Right lobe of liver (tissue), 6 donors: Measurements from ENCODE around the gene INTS1. TPM values are rescaled to one million over a fixed set of nuclear protein-coding genes. Genes with fewer than 3 reads are reported as not detected.
A peak's percentile ranks its signal among the peaks of the same experiment; 100 is the strongest.

Experiments used
- ATAC-seq, 4 donors: fragments of 200-7000 bp; cut with Tn5 transposase; one replicate each; pipeline ENCODE4 v1.9.1; 2020; ENCODE audit warnings: mild to moderate bottlenecking in 4 of 4, moderate library complexity in 4 of 4
- DNase-seq, 3 donors: peaks; one replicate each; pipeline ENCODE4 v3.0.0-alpha.2; 2020
- H3K27ac ChIP-seq, 3 donors: fragments of 200-600 bp; one replicate each; pipeline ENCODE4 v1.8.0; 2022
- H3K27me3 ChIP-seq, 2 donors: fragments of 200-600 bp; one replicate each; pipeline ENCODE4 v1.8.0; 2022
- H3K36me3 ChIP-seq, 4 donors: fragments of 200-600 bp; sonication (generic) in 1 of 4; one replicate each; pipeline versions ENCODE4 v1.5.1 to v1.8.0; 2017 to 2022; ENCODE audit warnings: control low read depth in 1 of 4
- H3K4me1 ChIP-seq, 4 donors: fragments of 200-600 bp; sonication (generic) in 1 of 4; one replicate each; pipeline versions ENCODE4 v1.5.1 to v1.8.0; 2017 to 2022; ENCODE audit warnings: control low read depth in 1 of 4
- H3K4me3 ChIP-seq, 3 donors: fragments of 200-600 bp; one replicate each; pipeline ENCODE4 v1.8.0; 2022
- H3K9me3 ChIP-seq, 4 donors: fragments of 200-600 bp; sonication (generic) in 1 of 4; one replicate each; pipeline versions ENCODE4 v1.5.1 to v1.8.0; 2017 to 2022; ENCODE audit warnings: control low read depth in 1 of 4
- POLR2A ChIP-seq: fragments of 450-650 bp; IDR thresholded peaks from one replicate; pipeline ENCODE4 v1.6.1; 2017; ENCODE audit warnings: antibody characterized with exemption, mild to moderate bottlenecking
- WGBS: methylation state at CpG from one replicate; pipeline ENCODE4 v1.1.6; 2018; ENCODE audit warnings: low coverage, low lambda C conversion rate; ENCODE audit not compliant: insufficient coverage; ENCODE audit errors: missing lambda C conversion rate; 5-methylcytosine and 5-hydroxymethylcytosine counted together
- intact Hi-C, 2 donors: fragments of 100-400 bp; cut with DNase I; formaldehyde crosslinking; loops; one replicate each; pipeline versions ENCODE4 v1.11.2 to v1.14.1; 2022
- total RNA-seq, 6 experiments: library from RNA; depleted of rRNA in 2 of 6; stranded (reverse); fragments of >200 nt in 2 of 6; fragmentation: NEBNext Ultra II Directional in 3 of 6; extraction: Animal tissue kit (Norgen Biotek cat#: 25700) in 3 of 6; gene quantifications; one replicate each; pipeline versions ENCODE4 v1.1.0 to v1.2.4, GENCODE V29; 2016 to 2023
- TF ChIP-seq, protein P1 (sequence below), 4 donors: fragments of 200-600 bp in 3 of 4; fragments of 450-650 bp in 1 of 4; IDR thresholded peaks; one replicate each; pipeline versions ENCODE4 v1.5.1 to v1.8.0; 2016 to 2022; ENCODE audit warnings: antibody characterized with exemption in 4 of 4, mild to moderate bottlenecking in 2 of 4
- donor health status: DM: no; HTN: yes; CAD: no.
- donor health status: DM: no; HTN: no; CAD: no.
- donor health status: DM: no; HTN: no; CAD: no.
- donor health status: DM: no; HTN: yes; CAD: no.
- donor health status: DM: no; HTN: yes; CAD: no.

Gene INTS1
- total RNA-seq, 6 experiments from 2014 or later, result 30.1 to 49.6 (median 41.2) TPM

DNA sequence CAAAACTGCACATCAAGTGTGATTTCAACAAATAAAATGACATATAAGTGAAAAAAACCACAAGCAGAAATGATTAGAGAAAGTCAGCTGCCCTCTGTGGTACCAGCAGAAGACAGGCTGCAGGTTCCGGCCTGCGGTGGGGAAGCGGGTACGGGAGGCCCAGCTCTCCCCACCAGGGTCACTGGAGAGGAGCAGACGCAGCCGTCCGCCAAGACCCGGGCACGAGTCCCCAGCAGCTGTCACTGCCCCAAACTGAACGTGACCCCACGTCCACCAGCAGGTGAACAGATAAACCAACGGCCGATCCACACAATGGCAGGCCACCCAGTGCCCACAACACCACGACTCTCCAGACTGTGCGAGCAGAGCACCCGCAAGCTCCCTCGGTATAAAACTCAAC is 28.8 kb downstream of the INTS1 start:
- DNase-seq (no peak), ATAC-seq (no peak)
- TF ChIP-seq, protein P1, sequence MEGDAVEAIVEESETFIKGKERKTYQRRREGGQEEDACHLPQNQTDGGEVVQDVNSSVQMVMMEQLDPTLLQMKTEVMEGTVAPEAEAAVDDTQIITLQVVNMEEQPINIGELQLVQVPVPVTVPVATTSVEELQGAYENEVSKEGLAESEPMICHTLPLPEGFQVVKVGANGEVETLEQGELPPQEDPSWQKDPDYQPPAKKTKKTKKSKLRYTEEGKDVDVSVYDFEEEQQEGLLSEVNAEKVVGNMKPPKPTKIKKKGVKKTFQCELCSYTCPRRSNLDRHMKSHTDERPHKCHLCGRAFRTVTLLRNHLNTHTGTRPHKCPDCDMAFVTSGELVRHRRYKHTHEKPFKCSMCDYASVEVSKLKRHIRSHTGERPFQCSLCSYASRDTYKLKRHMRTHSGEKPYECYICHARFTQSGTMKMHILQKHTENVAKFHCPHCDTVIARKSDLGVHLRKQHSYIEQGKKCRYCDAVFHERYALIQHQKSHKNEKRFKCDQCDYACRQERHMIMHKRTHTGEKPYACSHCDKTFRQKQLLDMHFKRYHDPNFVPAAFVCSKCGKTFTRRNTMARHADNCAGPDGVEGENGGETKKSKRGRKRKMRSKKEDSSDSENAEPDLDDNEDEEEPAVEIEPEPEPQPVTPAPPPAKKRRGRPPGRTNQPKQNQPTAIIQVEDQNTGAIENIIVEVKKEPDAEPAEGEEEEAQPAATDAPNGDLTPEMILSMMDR (IDR thresholded peaks at IDR 0.05), result no peak
- TF ChIP-seq POLR2A, result no peak
- Histone ChIP-seq H3K27me3 (no peaks in the 10 kb centered on the region), H3K4me3 (no peak overlapping the region), H3K4me1 (no peaks in the 10 kb centered on the region), H3K9me3 (no peaks in the 10 kb centered on the region), H3K27ac (no peak overlapping the region), H3K36me3 (peaks cover 0 to 41% (median 2%) of the 10 kb centered on the region in 4 donors)
- 40% methylated on average over 1 of the region's 17 CpGs for WGBS
- intact Hi-C loops, result loop anchor here in 1 of 2 donors (10.0 kb wide), 1 partner anchor 51 kb away; no protein-coding TSS in a partner anchor

DNA sequence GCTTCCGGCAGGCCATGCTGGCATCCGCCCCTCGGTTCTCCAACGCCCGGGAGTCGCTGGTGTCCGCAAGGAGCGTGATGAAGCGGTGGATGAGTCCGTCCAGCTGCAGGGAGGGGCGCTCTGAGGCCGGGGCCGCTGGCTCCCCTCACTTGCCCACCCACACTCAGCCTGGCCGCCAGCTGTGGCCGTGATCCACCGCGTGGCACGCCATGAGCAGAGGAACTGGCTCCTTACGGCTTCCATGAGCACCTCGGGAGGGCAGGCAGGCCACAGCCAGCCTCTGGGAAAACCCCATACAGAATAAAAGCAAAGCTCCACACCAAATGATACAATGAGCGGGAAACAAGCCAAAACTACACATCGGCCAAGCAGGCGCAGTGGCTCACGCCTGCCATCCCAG is 29.5 kb downstream of the INTS1 start:
- DNase-seq, result no peak
- H3K36me3 ChIP-seq, result peaks cover 0 to 41% (median 2%) of the 10 kb centered on the region in 4 donors
- intact Hi-C loops, result loop anchor here in 1 of 2 donors (10.0 kb wide), 1 partner anchor 50 kb away; no protein-coding TSS in a partner anchor

DNA sequence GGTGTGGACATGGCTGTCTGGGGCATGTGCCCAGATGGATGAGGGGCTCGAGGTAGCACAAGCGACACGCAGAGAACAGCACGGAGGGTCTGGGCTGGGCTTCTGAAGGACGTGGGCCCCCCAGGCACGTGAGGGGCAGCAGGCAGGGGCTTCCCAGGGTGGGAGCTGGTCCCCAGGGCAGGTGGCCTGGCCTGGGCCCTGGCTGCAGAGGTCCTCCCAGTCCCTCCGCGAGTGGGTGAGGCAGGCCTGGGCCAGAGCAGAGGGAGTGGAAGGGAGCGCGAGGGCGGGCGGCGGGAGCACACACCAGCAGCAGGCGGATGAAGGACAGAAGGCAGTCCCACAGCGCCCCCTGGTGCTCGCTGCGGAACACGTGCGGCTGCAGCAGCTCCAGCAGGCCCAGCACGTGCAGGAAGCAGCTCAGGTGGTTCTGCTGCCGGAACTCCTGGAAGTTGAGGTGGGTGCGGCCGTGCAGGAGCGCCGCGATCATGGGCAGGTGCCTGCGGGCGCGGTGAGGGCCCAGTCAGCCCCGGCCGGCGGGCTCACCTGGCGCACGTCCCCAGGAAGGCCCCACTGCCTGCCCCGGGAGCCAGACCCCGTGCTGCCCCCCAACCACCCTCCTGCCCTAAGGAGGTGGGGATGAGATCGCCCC is 30.2 kb downstream of the INTS1 start:
- DNase-seq, result peak; percentile 84 to 88 (median 86)
- 17% methylated on average over 1 of the region's 37 CpGs for WGBS
- peak; percentile 72 to 92 (median 79) for ATAC-seq
- Histone ChIP-seq H3K27ac (no peak overlapping the region), H3K27me3 (no peaks in the 10 kb centered on the region), H3K4me3 (no peak overlapping the region), H3K36me3 (peaks cover 0 to 41% (median 2%) of the 10 kb centered on the region in 4 donors), H3K4me1 (no peaks in the 10 kb centered on the region), H3K9me3 (no peaks in the 10 kb centered on the region)
- intact Hi-C loops, result loop anchor here in 1 of 2 donors (10.0 kb wide), 1 partner anchor 49 kb away; no protein-coding TSS in a partner anchor
- TF ChIP-seq POLR2A, result no peak
- TF ChIP-seq, protein P1 (IDR thresholded peaks at IDR 0.05), result peak; percentile 88 to 92 (median 90)

More for the DNA sequence above, 29.5 kb downstream of the INTS1 start:
- TF ChIP-seq, protein P1 (IDR thresholded peaks at IDR 0.05), result no peak
- TF ChIP-seq POLR2A, result no peak
- H3K27me3 ChIP-seq, result no peaks in the 10 kb centered on the region
- ATAC-seq, result no peak
- WGBS, result 100% methylated on average over 2 of the region's 24 CpGs
- no peaks in the 10 kb centered on the region for H3K9me3 ChIP-seq
- H3K27ac ChIP-seq, result no peak overlapping the region
- no peak overlapping the region for H3K4me3 ChIP-seq
- no peaks in the 10 kb centered on the region for H3K4me1 ChIP-seq

DNA sequence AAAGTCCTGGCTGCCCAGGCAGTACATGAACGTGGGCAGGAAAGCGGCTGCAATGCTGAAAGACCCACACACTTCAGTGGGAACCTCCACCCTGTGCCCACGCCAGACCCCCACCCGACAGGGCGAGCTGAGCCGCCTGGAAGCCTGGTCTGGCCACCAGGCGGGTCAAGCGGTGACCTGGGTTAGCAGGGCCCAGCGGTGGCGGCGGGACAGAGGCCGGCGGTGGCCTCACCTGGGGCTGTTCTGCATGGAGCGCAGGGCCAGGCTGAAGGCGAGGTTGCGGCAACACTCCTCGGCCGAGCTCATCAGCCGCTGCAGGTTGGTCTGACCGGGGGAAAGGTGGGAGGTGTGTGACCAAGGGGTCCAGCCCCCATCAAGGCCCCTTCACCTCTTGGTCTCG is 33.3 kb downstream of the INTS1 start:
- intact Hi-C loops, result loop anchor here in 1 of 2 donors (10.0 kb wide), 1 partner anchor 46 kb away; no protein-coding TSS in a partner anchor
- no CpG with 5 or more reads among the region's 21 CpGs for WGBS

More for the DNA sequence above, 33.3 kb downstream of the INTS1 start:
- Histone ChIP-seq H3K9me3 (no peaks in the 10 kb centered on the region), H3K27me3 (no peaks in the 10 kb centered on the region), H3K36me3 (peaks cover 0 to 28% (median 2%) of the 10 kb centered on the region in 4 donors), H3K27ac (no peak overlapping the region), H3K4me1 (peaks cover 0 to 11% (median 5%) of the 10 kb centered on the region in 4 donors), H3K4me3 (no peak overlapping the region)
- no peak for DNase-seq
- TF ChIP-seq, protein P1 (IDR thresholded peaks at IDR 0.05), result no peak
- no peak for TF ChIP-seq POLR2A
- ATAC-seq, result no peak
